ENCODE results near the gene TRANK1. TPM values are rescaled to one million over a fixed set of nuclear protein-coding genes. Genes with fewer than 3 reads are reported as not detected.
"Not testable (repeated sequence)": the region's sequence is repeated elsewhere in the genome, so short reads cannot be mapped to it uniquely, and the experiment has no call there.

The TRANK1 gene
- total RNA-seq, 4 donors from 2014 or later: 2.1 to 4.6 (median 2.4) TPM

DNA sequence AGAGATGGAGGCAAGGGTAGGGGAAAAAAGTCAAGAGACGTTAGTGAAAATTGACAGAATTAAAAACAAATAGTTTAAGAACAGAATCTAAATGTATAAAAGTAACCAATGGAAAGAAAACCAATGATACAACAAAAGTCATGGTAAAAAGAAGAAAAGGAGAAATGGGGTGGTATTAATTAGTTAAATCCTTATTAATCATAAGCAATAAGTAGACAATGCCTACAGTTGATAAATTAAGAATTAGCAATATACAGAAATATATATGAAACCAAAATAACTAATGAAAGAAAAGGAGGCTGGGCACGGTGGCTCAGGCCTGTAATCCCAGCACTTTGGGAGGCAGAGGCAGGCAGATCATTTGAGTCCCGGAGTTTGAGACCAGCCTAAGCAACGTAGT is 24.2 kb upstream of the TRANK1 start:
- in situ Hi-C loops (cut with MboI; ENCODE audit: low sequenced_read_pairs in 4 of 4) (loop anchor here in 1 of 4 donors (25.0 kb wide), 1 partner anchor 232 kb away; no protein-coding TSS in a partner anchor), intact Hi-C loops (cut with DNase I; ENCODE audit: low total_unique reads) (no loop called here)
- Histone ChIP-seq H3K4me3 (no peak overlapping the region), H3K27ac (no peak overlapping the region), H3K9me3 (no peaks in the 10 kb centered on the region), H3K4me1 (no peaks in the 10 kb centered on the region), H3K27me3 (no peaks in the 10 kb centered on the region), H3K36me3 (no peaks in the 10 kb centered on the region)
- ATAC-seq (no peak), DNase-seq (no peak)
- TF ChIP-seq POLR2A (IDR thresholded peaks at IDR 0.05): no peak
- TF ChIP-seq, protein P1, sequence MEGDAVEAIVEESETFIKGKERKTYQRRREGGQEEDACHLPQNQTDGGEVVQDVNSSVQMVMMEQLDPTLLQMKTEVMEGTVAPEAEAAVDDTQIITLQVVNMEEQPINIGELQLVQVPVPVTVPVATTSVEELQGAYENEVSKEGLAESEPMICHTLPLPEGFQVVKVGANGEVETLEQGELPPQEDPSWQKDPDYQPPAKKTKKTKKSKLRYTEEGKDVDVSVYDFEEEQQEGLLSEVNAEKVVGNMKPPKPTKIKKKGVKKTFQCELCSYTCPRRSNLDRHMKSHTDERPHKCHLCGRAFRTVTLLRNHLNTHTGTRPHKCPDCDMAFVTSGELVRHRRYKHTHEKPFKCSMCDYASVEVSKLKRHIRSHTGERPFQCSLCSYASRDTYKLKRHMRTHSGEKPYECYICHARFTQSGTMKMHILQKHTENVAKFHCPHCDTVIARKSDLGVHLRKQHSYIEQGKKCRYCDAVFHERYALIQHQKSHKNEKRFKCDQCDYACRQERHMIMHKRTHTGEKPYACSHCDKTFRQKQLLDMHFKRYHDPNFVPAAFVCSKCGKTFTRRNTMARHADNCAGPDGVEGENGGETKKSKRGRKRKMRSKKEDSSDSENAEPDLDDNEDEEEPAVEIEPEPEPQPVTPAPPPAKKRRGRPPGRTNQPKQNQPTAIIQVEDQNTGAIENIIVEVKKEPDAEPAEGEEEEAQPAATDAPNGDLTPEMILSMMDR (IDR thresholded peaks at IDR 0.05 in 4 of 5, conservative IDR thresholded peaks at IDR 0.05 in 1 of 5): no peak

DNA sequence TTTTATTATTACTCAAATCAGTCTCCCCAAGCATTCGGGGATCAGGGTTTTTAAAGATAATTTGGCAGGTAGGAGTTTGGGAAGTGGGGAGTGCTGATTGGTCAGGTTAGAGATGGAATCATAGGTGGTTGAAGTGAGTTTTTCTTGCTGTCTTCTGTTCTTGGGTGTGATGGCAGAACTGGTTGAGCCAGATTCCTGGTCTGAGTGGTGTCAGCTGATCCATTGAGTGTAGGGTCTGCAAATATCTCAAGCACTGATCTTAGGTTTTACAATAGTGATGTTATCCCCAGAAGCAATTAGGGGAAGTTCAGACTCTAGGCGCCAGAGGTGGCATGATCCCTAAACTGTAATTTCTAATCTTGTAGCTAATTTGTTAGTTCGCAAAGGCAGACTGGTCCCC is 20.6 kb upstream of the TRANK1 start:
- intact Hi-C loops (cut with DNase I; ENCODE audit: low total_unique reads): no loop called here
- H3K4me1 ChIP-seq: no peaks in the 10 kb centered on the region
- ATAC-seq (no peak), DNase-seq (no peak)
- TF ChIP-seq POLR2A (IDR thresholded peaks at IDR 0.05): no peak
- TF ChIP-seq, protein P1 (IDR thresholded peaks at IDR 0.05 in 4 of 5, conservative IDR thresholded peaks at IDR 0.05 in 1 of 5): no peak
- in situ Hi-C loops (cut with MboI; ENCODE audit: low sequenced_read_pairs in 4 of 4): loop anchor here in 1 of 4 donors (25.0 kb wide), 1 partner anchor 228 kb away; no protein-coding TSS in a partner anchor
- H3K27ac ChIP-seq: no peak overlapping the region
- no peak overlapping the region for H3K4me3 ChIP-seq
- no peaks in the 10 kb centered on the region for H3K9me3 ChIP-seq
- no peaks in the 10 kb centered on the region for H3K36me3 ChIP-seq
- no peaks in the 10 kb centered on the region for H3K27me3 ChIP-seq

DNA sequence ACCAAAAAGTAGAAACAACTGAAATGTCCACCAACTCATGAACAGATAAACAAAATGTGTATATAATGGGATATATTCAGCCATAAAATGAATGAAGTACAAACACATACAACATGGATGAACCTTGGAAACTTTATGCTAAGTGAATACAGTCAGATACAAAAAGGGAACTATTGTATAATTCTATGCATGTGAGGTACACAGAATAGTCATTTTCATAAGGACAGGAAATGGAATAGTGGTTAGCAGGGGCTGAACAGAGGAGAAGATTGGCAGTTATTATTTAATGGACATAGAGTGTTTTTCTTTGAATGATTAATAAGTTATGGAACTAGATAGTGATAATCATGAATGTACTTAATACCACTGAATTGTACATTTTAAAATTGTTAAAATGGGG is 20.0 kb upstream of the TRANK1 start:
- DNase-seq (no peak), ATAC-seq (no peak)
- no peaks in the 10 kb centered on the region for H3K4me1 ChIP-seq
- in situ Hi-C loops (cut with MboI; ENCODE audit: low sequenced_read_pairs in 4 of 4) (loop anchor here in 2 of 4 donors (5.0 to 25.0 kb wide), 2 partner anchors 228 to 238 kb away; no protein-coding TSS in a partner anchor), intact Hi-C loops (cut with DNase I; ENCODE audit: low total_unique reads) (no loop called here)
- no peaks in the 10 kb centered on the region for H3K36me3 ChIP-seq
- no peak overlapping the region for H3K27ac ChIP-seq
- no peaks in the 10 kb centered on the region for H3K9me3 ChIP-seq
- TF ChIP-seq POLR2A (IDR thresholded peaks at IDR 0.05): no peak
- TF ChIP-seq, protein P1 (IDR thresholded peaks at IDR 0.05 in 4 of 5, conservative IDR thresholded peaks at IDR 0.05 in 1 of 5): no peak
- H3K27me3 ChIP-seq: no peaks in the 10 kb centered on the region
- no peak overlapping the region for H3K4me3 ChIP-seq

DNA sequence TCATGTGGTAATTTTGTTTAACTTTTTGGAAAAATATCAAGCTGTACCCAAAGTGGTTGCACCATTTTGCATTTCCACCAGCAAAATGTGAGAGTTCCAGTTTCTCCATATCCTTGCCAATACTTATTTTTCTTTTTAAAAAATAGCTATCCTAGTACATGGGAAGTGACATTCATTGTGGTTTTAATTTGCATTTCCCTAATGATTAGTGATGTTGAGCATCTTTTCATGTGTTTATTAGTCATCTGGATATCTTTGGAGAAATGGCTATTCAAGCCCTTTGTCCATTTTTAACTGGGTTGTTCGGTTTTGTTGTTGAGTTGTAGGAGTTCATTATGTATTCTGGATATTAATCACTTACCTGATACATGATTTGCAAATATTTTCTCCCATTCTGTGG is 19.5 kb upstream of the TRANK1 start:
- no peaks in the 10 kb centered on the region for H3K36me3 ChIP-seq
- intact Hi-C loops (cut with DNase I; ENCODE audit: low total_unique reads): no loop called here
- H3K4me3 ChIP-seq: no peak overlapping the region
- no peak for DNase-seq
- no peaks in the 10 kb centered on the region for H3K4me1 ChIP-seq
- ATAC-seq: no peak
- in situ Hi-C loops (cut with MboI; ENCODE audit: low sequenced_read_pairs in 4 of 4): loop anchor here in 2 of 4 donors (5.0 to 25.0 kb wide), 2 partner anchors 227 to 237 kb away; no protein-coding TSS in a partner anchor
- no peaks in the 10 kb centered on the region for H3K27me3 ChIP-seq
- TF ChIP-seq POLR2A (IDR thresholded peaks at IDR 0.05): no peak
- TF ChIP-seq, protein P1 (IDR thresholded peaks at IDR 0.05 in 4 of 5, conservative IDR thresholded peaks at IDR 0.05 in 1 of 5): no peak
- no peak overlapping the region for H3K27ac ChIP-seq
- H3K9me3 ChIP-seq: no peaks in the 10 kb centered on the region

DNA sequence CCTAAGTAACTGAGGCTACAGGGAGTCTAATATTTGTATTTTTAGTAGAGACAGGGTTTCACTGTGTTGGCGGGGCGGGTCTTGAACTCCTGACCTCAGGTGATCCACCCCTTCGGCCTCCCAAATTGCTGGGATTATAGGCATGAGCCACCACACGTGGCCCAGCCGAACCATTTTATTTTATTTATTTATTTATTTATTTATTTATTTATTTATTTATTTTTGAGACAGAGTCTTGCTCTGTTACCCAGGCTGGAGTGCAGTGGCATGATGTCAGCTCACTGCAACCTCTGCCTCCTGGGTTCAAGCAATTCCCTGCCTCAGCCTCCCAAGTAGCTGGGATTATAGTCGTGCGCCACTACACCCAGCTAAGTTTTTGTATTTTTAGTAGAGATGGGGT is 18.2 kb upstream of the TRANK1 start:
- H3K4me3 ChIP-seq; DNase-seq; intact Hi-C loops (cut with DNase I; ENCODE audit: low total_unique reads); H3K4me1 ChIP-seq; H3K9me3 ChIP-seq; H3K27me3 ChIP-seq; ATAC-seq; H3K36me3 ChIP-seq; H3K27ac ChIP-seq: not testable (repeated sequence)
- in situ Hi-C loops (cut with MboI; ENCODE audit: low sequenced_read_pairs in 4 of 4): loop anchor here in 2 of 4 donors (5.0 to 25.0 kb wide), 2 partner anchors 226 to 236 kb away; no protein-coding TSS in a partner anchor
